GM21717 (cell line): ENCODE results near the gene ADCY5.
"Not testable (repeated sequence)": the region's sequence is repeated elsewhere in the genome, so short reads cannot be mapped to it uniquely, and the experiment has no call there.

Source experiments
- ATAC-seq: cut with Tn5 transposase; IDR thresholded peaks from one replicate; pipeline ENCODE4 v1.9.1; 2021; ENCODE audit warnings: mild to moderate bottlenecking, moderate library complexity; ENCODE audit not compliant: unreplicated experiment

The ADCY5 gene

GRCh38 chr3:123448536-123449101 is at the start of gene ADCY5:
Gene ADCY5, minus strand, starts transcription at chr3:123449090. Its CDS starts 545 bp downstream, at chr3:123448545.
- ATAC-seq = no peak

GRCh38 chr3:123493912-123494311 is 45.0 kb upstream of the ADCY5 start:
- no peak for ATAC-seq

- ATAC-seq = no peak
These were observed 43.2 kb upstream of the ADCY5 start for GRCh38 chr3:123491966-123492587.

- no peak for ATAC-seq
These were observed 40.6 kb upstream of the ADCY5 start for GRCh38 chr3:123489400-123490004.

GRCh38 chr3:123488645-123489347 is 39.9 kb upstream of the ADCY5 start:
- ATAC-seq = no peak

- ATAC-seq = not testable (repeated sequence)
These were observed 38.2 kb upstream of the ADCY5 start for GRCh38 chr3:123487063-123487462.

- no peak for ATAC-seq
These were observed 37.6 kb upstream of the ADCY5 start for GRCh38 chr3:123486460-123486859.

- ATAC-seq = no peak
These were observed 36.7 kb upstream of the ADCY5 start for GRCh38 chr3:123485551-123485950.

- no peak for ATAC-seq
These were observed 34.3 kb upstream of the ADCY5 start for GRCh38 chr3:123483146-123483545.

- ATAC-seq = no peak
These were observed 33.0 kb upstream of the ADCY5 start for GRCh38 chr3:123481722-123482457.

GRCh38 chr3:123481071-123481470 is 32.2 kb upstream of the ADCY5 start:
- ATAC-seq = no peak

- no peak for ATAC-seq
These were observed 31.5 kb upstream of the ADCY5 start for GRCh38 chr3:123480428-123480827.

- ATAC-seq = no peak
These were observed 31.0 kb upstream of the ADCY5 start for GRCh38 chr3:123479891-123480290.

- ATAC-seq = no peak
These were observed 29.4 kb upstream of the ADCY5 start for GRCh38 chr3:123478314-123478713.

GRCh38 chr3:123476967-123477750 is 28.3 kb upstream of the ADCY5 start:
- no peak for ATAC-seq

GRCh38 chr3:123475786-123476185 is 26.9 kb upstream of the ADCY5 start:
- no peak for ATAC-seq

- no peak for ATAC-seq
These were observed 22.2 kb upstream of the ADCY5 start for GRCh38 chr3:123471106-123471505.

GRCh38 chr3:123469323-123469995 is 20.6 kb upstream of the ADCY5 start:
- ATAC-seq = no peak

- no peak for ATAC-seq
These were observed 18.2 kb upstream of the ADCY5 start for GRCh38 chr3:123467046-123467445.

- no peak for ATAC-seq
These were observed 15.3 kb upstream of the ADCY5 start for GRCh38 chr3:123464211-123464610.
